KOPT-K1 (cell line): ENCODE measurements around the gene MRPL28.
A peak's percentile ranks its signal among the peaks of the same experiment; 100 is the strongest.
"Not testable (repeated sequence)": the region's sequence is repeated elsewhere in the genome, so short reads cannot be mapped to it uniquely, and the experiment has no call there.

ENCODE experiments used
- H3K27ac ChIP-seq: fragments of 200-600 bp; sonication (generic); 2 replicates; pipeline ENCODE4 v1.5.1; 2016; ENCODE audit warnings: antibody characterized with exemption, mild to moderate bottlenecking, low read depth, low read length; ENCODE audit not compliant: poor library complexity, severe bottlenecking
- H3K36me3 ChIP-seq: fragments of 200-600 bp; sonication (generic); 2 replicates; pipeline ENCODE4 v1.5.1; 2017; ENCODE audit warnings: antibody characterized with exemption, mild to moderate bottlenecking, low read length, moderate library complexity; ENCODE audit not compliant: insufficient read depth
- H3K9me3 ChIP-seq: fragments of 200-600 bp; sonication (generic); 2 replicates; pipeline ENCODE4 v1.5.1; 2017; ENCODE audit warnings: antibody characterized with exemption, low read length, mild to moderate bottlenecking; ENCODE audit not compliant: insufficient read depth, poor library complexity, severe bottlenecking

Gene MRPL28

DNA sequence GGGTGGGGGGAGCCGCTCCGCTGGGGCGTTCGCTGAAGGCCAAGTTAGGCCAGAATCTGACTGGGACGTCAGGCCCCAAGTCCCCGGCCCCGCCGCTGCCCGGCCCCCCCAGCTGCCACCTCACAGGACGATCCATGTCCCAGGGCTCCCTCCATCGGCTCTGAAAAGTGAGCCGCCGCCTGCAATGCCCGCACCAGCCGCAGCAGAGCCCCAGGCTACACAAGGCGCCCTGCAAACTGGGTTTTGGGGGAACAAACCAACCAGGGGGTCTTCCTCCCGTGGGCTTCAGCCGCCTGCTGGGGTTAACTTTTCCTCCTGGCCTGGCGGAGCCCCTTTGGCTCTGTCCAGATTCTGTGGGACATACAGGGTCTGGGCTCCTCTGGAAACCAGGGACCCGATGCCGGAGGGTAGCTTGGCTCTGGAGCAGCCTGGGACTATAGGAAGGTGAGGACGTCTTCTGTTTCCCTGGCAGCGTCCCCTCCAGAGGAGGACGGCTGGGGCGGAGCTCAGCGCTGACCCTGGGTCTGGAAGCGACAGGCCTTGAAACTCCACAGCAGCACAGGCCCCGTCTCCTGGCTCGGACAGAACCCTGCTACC lies 27.5 kb upstream of the MRPL28 start:
- Histone ChIP-seq H3K27ac (no peak overlapping the region), H3K36me3 (no peaks in the 10 kb centered on the region), H3K9me3 (no peaks in the 10 kb centered on the region)

DNA sequence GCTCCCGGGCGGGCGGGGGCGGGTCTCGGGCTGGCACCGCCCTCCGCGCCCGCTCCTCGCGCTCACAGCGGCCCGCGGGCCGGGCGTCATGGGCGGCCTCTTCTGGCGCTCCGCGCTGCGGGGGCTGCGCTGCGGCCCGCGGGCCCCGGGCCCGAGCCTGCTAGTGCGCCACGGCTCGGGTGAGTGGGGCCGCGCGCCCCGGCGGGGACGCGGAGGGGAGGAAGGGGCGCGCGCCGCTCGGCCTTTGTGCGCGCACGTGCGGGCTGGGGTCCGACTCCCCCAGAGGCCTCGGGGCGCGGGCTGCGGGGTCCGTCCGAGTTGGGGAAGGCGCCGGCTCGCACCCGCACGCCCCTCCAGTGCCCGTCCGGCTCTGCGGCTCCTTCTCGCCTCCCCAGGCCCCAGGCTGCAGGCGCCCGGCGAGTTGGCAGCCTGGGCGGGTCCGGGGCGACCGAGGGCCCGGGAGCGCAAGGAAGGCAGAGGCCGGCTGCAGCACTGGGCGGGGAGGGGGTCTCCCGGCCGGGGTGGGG lies 26.9 kb upstream of the MRPL28 start, which contains the start of gene NME4:
NME4 (plus strand) TSS at position 65 of the 527 bp plus-strand sequence; CDS start at position 89, 24 bp downstream.
- H3K36me3 ChIP-seq = no peaks in the 10 kb centered on the region
- H3K27ac ChIP-seq = peak within 1 kb of the TSS; percentile 25
- no peaks in the 10 kb centered on the region for H3K9me3 ChIP-seq

DNA sequence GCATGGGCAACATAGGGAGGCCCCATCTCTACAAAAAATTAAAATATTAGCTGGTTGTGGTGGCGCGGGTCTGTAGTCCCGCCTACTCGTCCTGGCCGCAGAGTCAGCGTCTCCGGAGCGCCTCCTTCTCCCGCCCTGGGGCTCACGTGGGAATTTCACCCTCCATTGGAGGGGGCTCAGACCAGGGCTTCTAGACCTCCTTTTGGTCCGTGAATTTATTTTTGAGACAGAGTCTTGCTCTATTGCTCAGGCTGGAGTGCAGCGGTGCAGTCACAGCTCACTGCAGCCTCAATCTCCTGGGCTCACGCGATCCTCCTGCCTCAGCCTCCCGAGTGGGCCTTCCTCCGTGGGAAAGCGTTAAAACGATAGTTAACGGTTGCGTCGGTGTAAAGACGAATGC lies 26.3 kb upstream of the MRPL28 start:
- H3K36me3 ChIP-seq = no peaks in the 10 kb centered on the region
- H3K9me3 ChIP-seq = no peaks in the 10 kb centered on the region
- H3K27ac ChIP-seq = no peak overlapping the region

DNA sequence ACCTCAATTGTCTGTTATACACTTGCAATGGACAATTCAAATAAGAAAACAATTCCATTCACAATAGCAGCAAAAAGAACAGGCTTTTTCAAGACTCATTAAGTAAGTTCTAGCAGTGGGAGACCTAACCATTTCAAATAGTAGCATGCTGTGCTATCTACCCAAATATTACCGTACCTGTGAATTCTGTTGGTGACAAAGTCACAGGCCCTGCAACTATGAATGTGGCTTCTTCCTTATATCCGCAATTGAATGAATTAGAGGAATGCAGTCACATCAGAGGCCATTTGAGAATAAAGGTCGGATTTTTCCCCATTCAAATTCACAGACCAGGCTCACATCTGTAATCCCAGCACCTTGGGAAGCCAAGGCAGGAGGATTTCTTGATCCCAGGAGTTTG lies 25.9 kb upstream of the MRPL28 start:
- Histone ChIP-seq H3K9me3 (no peaks in the 10 kb centered on the region), H3K36me3 (no peaks in the 10 kb centered on the region), H3K27ac (no peak overlapping the region)

DNA sequence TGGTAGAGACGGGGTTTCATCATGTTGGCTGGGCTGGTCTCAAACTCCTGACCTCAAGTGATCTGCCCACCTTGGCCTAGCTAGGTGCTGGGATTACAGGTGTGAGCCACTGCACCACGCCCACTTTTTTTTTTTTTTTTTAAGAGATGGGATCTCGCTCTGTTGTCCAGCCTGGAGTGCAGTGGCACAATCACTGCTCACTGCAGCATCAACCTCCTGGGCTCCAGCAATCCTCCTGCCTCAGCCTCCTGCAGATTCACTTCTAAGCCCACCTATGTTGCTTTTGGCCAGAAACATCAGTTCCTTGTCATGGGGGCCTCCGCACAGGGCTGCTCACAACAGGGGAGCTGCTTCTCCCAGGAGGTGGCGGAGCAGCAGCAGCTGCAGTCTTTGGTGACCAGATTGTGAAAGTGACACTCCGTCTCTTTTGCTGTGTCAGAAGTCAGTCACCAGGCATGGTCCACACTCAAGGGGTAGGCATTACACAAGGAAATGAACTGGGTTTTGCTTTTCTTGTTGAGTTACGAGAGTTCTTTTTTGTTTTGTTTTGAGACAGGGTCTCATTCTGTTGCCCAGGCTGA lies 22.2 kb upstream of the MRPL28 start:
- Histone ChIP-seq H3K9me3 (no peaks in the 10 kb centered on the region), H3K27ac (no peak overlapping the region), H3K36me3 (no peaks in the 10 kb centered on the region)

DNA sequence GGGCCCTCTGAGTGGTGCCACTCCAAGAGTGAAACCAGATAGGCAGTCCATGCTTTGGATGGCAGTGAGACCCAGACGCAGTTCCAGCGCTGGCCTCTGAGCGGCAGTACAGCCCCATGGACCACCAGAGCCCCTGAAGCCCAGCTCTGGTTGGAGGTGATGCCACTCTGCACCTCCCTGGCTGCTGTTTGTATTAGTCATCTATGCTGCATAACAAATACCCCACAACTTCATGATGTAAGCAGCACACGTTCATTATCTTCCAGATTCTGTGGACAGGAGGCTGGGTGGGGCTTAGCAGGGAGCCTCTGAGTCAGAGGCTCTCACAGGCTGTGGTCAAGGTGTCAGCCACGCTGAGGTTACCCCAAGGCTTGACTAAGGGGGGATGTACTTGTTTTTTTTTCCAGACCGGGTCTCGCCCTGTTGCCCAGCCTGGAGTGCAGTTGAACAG lies 21.6 kb upstream of the MRPL28 start:
- H3K9me3 ChIP-seq = no peaks in the 10 kb centered on the region
- H3K27ac ChIP-seq = no peak overlapping the region
- H3K36me3 ChIP-seq = no peaks in the 10 kb centered on the region

DNA sequence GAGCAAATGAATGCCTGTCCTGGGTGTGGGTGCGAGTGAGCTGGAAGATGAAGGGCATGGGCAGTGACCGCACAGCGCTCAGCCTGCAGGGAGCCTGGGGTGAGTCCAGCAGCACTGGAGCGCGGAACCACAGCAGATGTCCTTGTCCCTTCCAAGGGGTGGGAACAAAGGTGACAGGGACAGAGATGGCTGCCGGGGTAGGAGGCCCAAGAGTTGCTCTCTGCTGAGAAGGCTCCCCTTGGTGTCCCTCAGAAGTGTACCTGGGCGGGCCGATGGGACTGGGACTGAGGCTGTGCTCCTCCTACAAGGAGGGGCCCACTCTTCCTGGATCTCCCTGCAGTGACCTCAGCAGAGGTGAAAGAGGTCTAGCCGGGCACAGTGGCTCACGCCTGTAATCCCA lies 19.0 kb upstream of the MRPL28 start:
- Histone ChIP-seq H3K9me3 (no peaks in the 10 kb centered on the region), H3K27ac (no peak overlapping the region), H3K36me3 (no peaks in the 10 kb centered on the region)

DNA sequence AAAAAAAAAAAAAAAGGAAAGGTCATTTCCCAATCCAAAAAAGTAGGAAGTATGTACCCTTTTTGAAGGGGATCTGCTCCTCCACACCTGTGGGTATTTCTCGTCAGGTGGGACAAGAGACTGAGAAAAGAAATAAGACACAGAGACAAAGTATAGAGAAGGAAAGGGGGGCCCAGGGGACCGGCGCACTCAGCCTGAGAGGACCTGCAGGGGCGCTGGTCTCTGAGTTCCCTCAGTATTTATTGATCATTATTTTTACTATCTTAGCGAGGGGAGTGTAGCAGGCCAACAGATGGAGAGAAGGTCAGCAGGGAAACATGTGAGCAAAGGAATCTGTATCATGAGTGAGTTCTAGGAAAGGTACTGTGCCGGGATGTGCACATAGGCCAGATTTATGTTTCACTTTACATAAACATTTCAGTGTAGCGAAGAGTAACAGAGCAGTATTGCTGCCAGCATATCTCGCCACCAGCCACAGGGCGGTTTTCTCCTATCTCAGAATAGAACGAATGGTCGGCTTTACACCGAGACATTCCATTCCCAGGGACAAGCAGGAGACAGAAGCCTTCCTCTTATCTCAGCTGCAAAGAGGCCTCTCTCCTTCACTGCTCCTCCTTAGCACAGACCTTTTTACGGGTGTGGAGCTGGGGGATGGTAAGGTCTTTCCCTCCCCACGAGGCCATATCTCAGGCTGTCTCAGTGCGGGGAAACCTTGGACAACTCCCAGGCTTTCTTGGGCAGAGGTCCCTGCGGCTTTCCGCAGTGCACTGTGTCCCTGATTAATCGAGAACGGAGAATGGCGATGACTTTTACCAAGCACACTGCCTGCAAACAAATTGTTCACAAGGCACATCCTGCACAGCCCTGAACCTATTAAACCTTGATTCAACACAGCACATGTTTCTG lies 17.7 kb upstream of the MRPL28 start:
- H3K27ac ChIP-seq, H3K9me3 ChIP-seq, H3K36me3 ChIP-seq: not testable (repeated sequence)

DNA sequence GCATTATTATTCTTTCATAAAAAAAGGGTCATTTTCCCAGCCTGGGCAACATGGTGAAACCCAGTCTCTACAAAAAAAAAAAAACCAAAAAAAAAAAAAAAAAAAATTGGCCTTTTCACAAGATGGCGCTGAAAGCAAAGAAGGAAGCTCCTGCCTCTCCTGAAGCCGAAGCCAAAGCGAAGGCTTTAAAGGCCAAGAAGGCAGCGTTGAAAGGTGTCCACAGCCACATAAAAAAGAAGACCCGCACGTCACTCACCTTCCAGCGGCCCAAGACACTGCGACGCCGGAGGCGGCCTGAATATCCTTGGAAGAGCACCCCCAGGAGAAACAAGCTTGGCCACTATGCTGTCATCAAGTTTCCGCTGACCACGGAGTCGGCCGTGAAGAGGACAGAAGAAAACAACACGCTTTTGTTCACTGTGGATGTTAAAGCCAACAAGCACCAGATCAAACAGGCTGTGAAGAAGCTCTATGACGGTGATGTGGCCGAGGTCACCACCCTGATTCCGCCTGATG lies 16.4 kb upstream of the MRPL28 start:
- H3K27ac ChIP-seq = no peak overlapping the region

DNA sequence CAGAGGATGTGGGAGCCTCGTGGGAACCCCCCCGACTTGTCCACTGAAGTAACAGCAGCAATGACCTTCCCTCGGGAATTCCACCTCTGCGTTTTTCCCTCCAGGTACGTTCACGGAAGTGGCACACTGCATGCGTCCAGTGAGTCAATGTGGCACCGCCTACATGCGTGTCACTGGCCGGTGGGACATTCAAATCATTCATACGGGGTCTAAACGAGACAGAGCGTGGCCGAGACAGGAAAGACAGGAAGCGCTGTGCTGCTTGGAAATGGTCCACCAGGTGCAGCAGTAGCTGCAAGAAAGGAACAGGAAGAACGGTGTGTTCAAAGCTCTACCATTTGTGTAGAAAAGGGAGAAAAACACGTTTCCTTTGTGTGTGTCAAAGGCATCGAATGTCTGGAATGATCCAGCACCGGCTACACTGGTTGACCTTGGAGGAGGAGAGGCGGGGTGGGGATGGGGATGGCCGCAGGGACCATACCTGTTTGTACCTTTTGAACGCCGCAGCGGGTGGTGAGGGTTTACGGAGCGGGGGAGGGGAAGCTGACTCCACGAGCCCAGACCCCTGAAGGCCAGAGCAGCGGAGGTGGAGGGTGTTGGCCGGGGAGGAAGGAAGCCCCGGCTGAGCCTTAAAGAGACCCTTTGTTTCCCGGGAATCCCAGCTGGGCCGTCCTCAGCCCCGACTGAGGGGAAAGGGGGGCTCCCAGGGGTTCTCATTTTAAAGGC lies 13.2 kb upstream of the MRPL28 start:
- no peak overlapping the region for H3K27ac ChIP-seq
- H3K36me3 ChIP-seq = no peaks in the 10 kb centered on the region
- no peaks in the 10 kb centered on the region for H3K9me3 ChIP-seq

More for the DNA sequence above, 16.4 kb upstream of the MRPL28 start:
- no peaks in the 10 kb centered on the region for H3K36me3 ChIP-seq
- H3K9me3 ChIP-seq = no peaks in the 10 kb centered on the region

DNA sequence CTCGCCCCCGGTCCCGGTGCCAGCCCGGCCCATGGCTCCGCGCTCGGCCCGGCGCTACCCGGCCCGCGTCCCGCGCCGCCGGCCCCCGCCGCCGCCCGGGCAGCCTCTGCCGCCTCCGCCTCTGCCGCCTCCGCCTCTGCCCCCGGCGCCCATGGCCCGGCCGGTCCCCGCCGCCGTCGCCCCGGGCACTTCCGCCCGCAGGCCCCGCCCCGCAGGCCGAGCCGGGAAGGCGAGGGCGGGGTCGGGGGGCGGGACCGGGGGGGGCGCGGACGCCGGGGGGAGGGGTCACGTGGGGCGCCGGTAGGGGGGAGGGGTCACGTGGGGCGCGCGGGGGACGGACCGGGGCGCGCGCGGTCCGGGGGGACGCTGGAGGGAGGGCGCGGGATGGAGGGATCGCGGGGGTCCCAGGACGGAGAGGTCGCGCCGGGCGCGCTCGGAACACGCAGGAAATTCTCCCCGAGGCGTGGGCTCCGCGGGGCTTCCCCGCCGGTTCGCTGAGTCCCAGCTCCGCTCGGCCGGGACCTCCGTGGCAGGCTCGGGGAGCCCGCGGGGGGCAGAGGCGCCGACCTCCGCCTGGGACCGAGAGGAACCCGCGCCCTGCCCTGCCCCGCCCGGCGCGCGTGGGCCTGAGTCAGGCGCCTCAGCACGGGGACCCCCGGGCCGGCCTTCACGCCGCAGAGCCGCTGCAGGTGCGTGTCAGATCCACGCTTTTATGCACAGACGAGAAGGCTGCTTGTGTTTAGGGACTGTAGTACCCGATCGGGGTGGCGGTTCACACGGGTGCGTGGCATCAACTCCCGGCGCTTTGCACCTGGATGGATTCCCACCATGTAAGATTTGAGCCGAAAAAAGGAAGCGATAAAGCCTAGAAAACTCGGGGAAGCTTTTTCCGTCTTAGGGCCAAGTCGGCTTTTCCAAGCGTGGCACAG lies 11.7 kb upstream of the MRPL28 start, which contains the start of gene PGAP6:
PGAP6 (minus strand) TSS at position 190 of the 929 bp plus-strand sequence; CDS start at position 33, 157 bp downstream.
- Histone ChIP-seq H3K36me3 (peaks cover 4% of the 10 kb centered on the region; the same call in 1 of the 2 replicates), H3K27ac (peak within 1 kb of the TSS; percentile 57), H3K9me3 (no peaks in the 10 kb centered on the region)

DNA sequence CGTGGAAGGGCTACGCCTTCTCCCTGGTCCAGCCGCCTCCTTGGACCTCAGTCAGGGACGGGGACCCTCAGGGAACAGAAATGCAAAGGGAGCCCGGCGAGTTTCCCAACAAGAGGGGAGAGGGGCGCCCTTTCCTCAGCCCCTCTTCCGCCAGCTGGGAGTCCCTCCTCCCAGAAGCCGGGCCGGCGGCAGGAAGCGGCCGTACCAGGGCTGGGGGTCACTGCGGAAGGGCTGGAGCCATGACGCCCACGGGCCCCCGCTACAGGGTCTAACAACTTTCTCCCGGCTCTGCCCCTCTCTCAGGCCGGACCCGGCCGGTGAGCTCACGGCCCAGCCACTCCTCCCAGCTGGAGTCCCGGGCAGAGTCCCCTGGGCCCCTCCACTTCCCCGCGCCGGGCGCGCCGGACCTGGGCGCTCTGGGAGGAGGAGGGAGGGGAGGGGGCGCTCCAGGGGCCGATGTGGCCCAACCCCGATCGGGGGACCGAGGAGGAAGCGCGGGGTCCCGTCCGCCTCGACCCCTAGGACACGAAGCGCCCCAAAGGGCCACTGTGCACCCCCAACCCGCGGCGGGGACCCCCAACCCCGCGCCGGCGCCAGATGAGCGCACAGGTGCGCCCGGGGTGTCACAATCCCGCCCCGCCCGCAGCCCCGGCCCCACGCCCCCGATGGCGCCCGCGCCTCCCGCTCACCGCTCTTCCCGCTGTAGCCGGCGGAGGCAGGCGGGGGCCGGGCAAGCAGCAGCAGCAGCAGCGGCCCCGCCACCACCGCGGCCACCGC lies 10.9 kb upstream of the MRPL28 start:
- peaks cover 12% of the 10 kb centered on the region; the same call in 1 of the 2 replicates for H3K36me3 ChIP-seq
- peak overlapping the region; percentile 57 for H3K27ac ChIP-seq
- no peaks in the 10 kb centered on the region for H3K9me3 ChIP-seq

DNA sequence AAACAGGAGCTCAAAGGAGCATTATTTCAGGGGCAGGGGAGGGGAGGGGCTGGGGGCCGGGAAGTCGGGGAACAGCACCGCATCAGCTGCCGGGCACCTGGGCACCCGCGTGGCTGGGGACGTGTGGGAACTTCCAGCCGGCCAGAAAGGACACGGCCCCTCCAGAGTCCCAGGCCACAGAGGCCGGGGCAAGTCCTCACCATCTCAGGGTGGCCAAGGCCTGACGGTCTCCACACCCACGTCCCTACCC lies 10.3 kb upstream of the MRPL28 start:
- Histone ChIP-seq H3K36me3 (peaks cover 17% of the 10 kb centered on the region; the same call in 1 of the 2 replicates), H3K9me3 (no peaks in the 10 kb centered on the region), H3K27ac (peak overlapping the region; percentile 57)
